ENCODE data around the gene TMEM272.

The TMEM272 gene

GRCh38 chr13:51849145-51850101 lies 4.4 kb upstream of the TMEM272 start:
- DNase-seq (ENCODE audit: low read depth in 2 of 2) = no peak

GRCh38 chr13:51848674-51849073 lies 3.7 kb upstream of the TMEM272 start:
- no peak for DNase-seq (ENCODE audit: low read depth in 2 of 2)

GRCh38 chr13:51846756-51847155 lies 1.8 kb upstream of the TMEM272 start:
- DNase-seq (ENCODE audit: low read depth in 2 of 2) = no peak

- no peak for DNase-seq (ENCODE audit: low read depth in 2 of 2)
Observed at GRCh38 chr13:51845574-51846318, 769 bp upstream of the TMEM272 start.

GRCh38 chr13:51843529-51843928 lies 1.4 kb downstream of the TMEM272 start:
- no peak for DNase-seq (ENCODE audit: low read depth in 2 of 2)

- DNase-seq (ENCODE audit: low read depth in 2 of 2) = no peak
Observed at GRCh38 chr13:51841732-51842131, 3.2 kb downstream of the TMEM272 start.

GRCh38 chr13:51840917-51841316 lies 4.1 kb downstream of the TMEM272 start:
- no peak for DNase-seq (ENCODE audit: low read depth in 2 of 2)

GRCh38 chr13:51839711-51840540 lies 5.1 kb downstream of the TMEM272 start:
- no peak for DNase-seq (ENCODE audit: low read depth in 2 of 2)

GRCh38 chr13:51838240-51838846 lies 6.6 kb downstream of the TMEM272 start:
- no peak for DNase-seq (ENCODE audit: low read depth in 2 of 2)

- DNase-seq (ENCODE audit: low read depth in 2 of 2) = no peak
Observed at GRCh38 chr13:51837016-51837415, 8.0 kb downstream of the TMEM272 start.

- no peak for DNase-seq (ENCODE audit: low read depth in 2 of 2)
Observed at GRCh38 chr13:51834581-51835171, 10.3 kb downstream of the TMEM272 start.

GRCh38 chr13:51833980-51834379 lies 11.0 kb downstream of the TMEM272 start:
- DNase-seq (ENCODE audit: low read depth in 2 of 2) = no peak

GRCh38 chr13:51832471-51833152 lies 12.4 kb downstream of the TMEM272 start:
- no peak for DNase-seq (ENCODE audit: low read depth in 2 of 2)

GRCh38 chr13:51831519-51831918 lies 13.5 kb downstream of the TMEM272 start:
- DNase-seq (ENCODE audit: low read depth in 2 of 2) = no peak

- DNase-seq (ENCODE audit: low read depth in 2 of 2) = no peak
Observed at GRCh38 chr13:51829568-51829899, 15.4 kb downstream of the TMEM272 start.

GRCh38 chr13:51828730-51829567 lies 16.0 kb downstream of the TMEM272 start:
- no peak for DNase-seq (ENCODE audit: low read depth in 2 of 2)

- DNase-seq (ENCODE audit: low read depth in 2 of 2) = no peak
Observed at GRCh38 chr13:51827254-51827653, 17.7 kb downstream of the TMEM272 start.

- DNase-seq (ENCODE audit: low read depth in 2 of 2) = no peak
Observed at GRCh38 chr13:51826606-51827005, 18.4 kb downstream of the TMEM272 start.

- DNase-seq (ENCODE audit: low read depth in 2 of 2) = no peak
Observed at GRCh38 chr13:51825681-51826254, 19.2 kb downstream of the TMEM272 start.
